Stimulated activated CD8-positive, alpha-beta memory T cell treated with anti-CD3 and anti-CD28 coated beads, Interleukin-7, amount 100 ng/mL, for 48 hours (primary cell): ENCODE results near the gene GAGE12G.
"Not testable (repeated sequence)": the region's sequence is repeated elsewhere in the genome, so short reads cannot be mapped to it uniquely, and the experiment has no call there.

ENCODE experiments used
- DNase-seq, 2 donors: peaks; one replicate each; pipeline ENCODE4 v3.0.0-alpha.2; 2020; ENCODE audit warnings: low read depth in 1 of 2; ENCODE audit errors: extremely low read depth in 1 of 2

GAGE12G gene, protein sequence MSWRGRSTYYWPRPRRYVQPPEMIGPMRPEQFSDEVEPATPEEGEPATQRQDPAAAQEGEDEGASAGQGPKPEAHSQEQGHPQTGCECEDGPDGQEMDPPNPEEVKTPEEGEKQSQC

DNA sequence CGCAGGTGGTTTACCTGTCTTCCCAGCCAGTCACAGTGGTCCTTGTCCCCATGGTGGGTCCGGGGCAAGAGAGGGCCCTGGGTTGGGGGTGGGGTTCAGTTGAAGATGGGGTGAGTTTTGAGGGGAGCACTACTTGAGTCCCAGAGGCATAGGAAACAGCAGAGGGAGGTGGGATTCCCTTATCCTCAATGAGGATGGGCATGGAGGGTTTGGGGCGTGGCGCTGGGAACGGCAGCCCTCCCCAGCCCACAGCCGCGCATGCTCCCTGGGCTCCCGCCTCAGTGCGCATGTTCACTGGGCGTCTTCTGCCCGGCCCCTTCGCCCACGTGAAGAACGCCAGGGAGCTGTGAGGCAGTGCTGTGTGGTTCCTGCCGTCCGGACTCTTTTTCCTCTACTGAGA, at the start of gene GAGE12G:
Gene GAGE12G (plus strand): TSS at position 301 of the 400 bp plus-strand sequence. CDS start 1,155 bp downstream, outside the sequence.
- not testable (repeated sequence) for DNase-seq

DNA sequence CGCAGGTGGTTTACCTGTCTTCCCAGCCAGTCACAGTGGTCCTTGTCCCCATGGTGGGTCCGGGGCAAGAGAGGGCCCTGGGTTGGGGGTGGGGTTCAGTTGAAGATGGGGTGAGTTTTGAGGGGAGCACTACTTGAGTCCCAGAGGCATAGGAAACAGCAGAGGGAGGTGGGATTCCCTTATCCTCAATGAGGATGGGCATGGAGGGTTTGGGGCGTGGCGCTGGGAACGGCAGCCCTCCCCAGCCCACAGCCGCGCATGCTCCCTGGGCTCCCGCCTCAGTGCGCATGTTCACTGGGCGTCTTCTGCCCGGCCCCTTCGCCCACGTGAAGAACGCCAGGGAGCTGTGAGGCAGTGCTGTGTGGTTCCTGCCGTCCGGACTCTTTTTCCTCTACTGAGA, 38.3 kb upstream of the GAGE12G start, which contains the start of gene GAGE12C:
Gene GAGE12C (plus strand): TSS at position 301 of the 400 bp plus-strand sequence. CDS start 1,155 bp downstream, outside the sequence.
- DNase-seq: not testable (repeated sequence)

DNA sequence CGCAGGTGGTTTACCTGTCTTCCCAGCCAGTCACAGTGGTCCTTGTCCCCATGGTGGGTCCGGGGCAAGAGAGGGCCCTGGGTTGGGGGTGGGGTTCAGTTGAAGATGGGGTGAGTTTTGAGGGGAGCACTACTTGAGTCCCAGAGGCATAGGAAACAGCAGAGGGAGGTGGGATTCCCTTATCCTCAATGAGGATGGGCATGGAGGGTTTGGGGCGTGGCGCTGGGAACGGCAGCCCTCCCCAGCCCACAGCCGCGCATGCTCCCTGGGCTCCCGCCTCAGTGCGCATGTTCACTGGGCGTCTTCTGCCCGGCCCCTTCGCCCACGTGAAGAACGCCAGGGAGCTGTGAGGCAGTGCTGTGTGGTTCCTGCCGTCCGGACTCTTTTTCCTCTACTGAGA, 28.8 kb upstream of the GAGE12G start, which contains the start of gene GAGE12D:
Gene GAGE12D (plus strand): TSS at position 301 of the 400 bp plus-strand sequence. CDS start 1,155 bp downstream, outside the sequence.
- not testable (repeated sequence) for DNase-seq

DNA sequence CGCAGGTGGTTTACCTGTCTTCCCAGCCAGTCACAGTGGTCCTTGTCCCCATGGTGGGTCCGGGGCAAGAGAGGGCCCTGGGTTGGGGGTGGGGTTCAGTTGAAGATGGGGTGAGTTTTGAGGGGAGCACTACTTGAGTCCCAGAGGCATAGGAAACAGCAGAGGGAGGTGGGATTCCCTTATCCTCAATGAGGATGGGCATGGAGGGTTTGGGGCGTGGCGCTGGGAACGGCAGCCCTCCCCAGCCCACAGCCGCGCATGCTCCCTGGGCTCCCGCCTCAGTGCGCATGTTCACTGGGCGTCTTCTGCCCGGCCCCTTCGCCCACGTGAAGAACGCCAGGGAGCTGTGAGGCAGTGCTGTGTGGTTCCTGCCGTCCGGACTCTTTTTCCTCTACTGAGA, 19.2 kb upstream of the GAGE12G start, which contains the start of gene GAGE12E:
Gene GAGE12E (plus strand): TSS at position 301 of the 400 bp plus-strand sequence. CDS start 1,155 bp downstream, outside the sequence.
- not testable (repeated sequence) for DNase-seq

DNA sequence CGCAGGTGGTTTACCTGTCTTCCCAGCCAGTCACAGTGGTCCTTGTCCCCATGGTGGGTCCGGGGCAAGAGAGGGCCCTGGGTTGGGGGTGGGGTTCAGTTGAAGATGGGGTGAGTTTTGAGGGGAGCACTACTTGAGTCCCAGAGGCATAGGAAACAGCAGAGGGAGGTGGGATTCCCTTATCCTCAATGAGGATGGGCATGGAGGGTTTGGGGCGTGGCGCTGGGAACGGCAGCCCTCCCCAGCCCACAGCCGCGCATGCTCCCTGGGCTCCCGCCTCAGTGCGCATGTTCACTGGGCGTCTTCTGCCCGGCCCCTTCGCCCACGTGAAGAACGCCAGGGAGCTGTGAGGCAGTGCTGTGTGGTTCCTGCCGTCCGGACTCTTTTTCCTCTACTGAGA, 9.7 kb upstream of the GAGE12G start, which contains the start of gene GAGE12F:
Gene GAGE12F (plus strand): TSS at position 301 of the 400 bp plus-strand sequence. CDS start 1,155 bp downstream, outside the sequence.
- DNase-seq: not testable (repeated sequence)

DNA sequence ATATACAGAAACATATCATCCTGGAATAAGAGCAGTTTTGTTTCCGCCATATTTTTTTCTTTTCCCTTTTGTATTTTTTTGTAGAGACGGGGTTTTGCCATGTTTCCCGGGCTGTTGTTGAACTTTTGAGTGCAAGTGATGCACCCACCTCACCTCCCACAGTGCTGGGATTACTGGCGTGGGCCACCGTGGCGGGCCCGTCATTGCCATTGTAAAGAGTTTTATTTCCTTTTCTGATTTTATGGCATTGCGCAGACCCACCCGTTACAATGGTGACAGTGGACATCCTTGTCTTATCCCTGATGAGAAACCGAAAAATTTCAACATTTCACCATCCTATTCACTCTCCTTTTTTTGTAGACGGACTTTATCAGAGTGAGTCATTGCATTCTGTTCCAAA, 1.5 kb upstream of the GAGE12G start:
- not testable (repeated sequence) for DNase-seq

DNA sequence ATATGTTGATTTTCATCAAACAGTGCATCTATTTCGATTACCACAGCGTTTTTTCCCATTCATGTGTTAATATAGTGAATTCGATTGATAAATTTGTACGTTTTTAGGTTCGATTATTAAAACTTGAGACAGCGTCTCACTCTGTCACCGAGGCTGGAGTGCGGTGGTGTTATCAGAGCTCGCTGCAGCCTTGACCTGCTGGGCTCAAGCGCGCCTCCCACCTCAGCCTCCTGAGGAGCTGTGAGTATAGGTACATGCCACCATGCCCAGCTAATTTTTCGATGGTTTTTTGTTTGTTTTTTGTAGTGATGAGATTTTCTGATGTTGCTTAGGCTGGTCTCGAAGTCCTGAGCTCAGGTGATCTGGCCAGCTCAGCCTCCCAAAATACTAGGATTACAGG, 1.0 kb upstream of the GAGE12G start:
- DNase-seq: not testable (repeated sequence)

DNA sequence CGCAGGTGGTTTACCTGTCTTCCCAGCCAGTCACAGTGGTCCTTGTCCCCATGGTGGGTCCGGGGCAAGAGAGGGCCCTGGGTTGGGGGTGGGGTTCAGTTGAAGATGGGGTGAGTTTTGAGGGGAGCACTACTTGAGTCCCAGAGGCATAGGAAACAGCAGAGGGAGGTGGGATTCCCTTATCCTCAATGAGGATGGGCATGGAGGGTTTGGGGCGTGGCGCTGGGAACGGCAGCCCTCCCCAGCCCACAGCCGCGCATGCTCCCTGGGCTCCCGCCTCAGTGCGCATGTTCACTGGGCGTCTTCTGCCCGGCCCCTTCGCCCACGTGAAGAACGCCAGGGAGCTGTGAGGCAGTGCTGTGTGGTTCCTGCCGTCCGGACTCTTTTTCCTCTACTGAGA, 9.4 kb downstream of the GAGE12G start, which contains the start of gene GAGE12H:
Gene GAGE12H (plus strand): TSS at position 301 of the 400 bp plus-strand sequence. CDS start 1,155 bp downstream, outside the sequence.
- not testable (repeated sequence) for DNase-seq

DNA sequence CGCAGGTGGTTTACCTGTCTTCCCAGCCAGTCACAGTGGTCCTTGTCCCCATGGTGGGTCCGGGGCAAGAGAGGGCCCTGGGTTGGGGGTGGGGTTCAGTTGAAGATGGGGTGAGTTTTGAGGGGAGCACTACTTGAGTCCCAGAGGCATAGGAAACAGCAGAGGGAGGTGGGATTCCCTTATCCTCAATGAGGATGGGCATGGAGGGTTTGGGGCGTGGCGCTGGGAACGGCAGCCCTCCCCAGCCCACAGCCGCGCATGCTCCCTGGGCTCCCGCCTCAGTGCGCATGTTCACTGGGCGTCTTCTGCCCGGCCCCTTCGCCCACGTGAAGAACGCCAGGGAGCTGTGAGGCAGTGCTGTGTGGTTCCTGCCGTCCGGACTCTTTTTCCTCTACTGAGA, 19.0 kb downstream of the GAGE12G start, which contains the start of gene GAGE2A:
Gene GAGE2A (plus strand): TSS at position 301 of the 400 bp plus-strand sequence. CDS start 1,155 bp downstream, outside the sequence.
- not testable (repeated sequence) for DNase-seq

DNA sequence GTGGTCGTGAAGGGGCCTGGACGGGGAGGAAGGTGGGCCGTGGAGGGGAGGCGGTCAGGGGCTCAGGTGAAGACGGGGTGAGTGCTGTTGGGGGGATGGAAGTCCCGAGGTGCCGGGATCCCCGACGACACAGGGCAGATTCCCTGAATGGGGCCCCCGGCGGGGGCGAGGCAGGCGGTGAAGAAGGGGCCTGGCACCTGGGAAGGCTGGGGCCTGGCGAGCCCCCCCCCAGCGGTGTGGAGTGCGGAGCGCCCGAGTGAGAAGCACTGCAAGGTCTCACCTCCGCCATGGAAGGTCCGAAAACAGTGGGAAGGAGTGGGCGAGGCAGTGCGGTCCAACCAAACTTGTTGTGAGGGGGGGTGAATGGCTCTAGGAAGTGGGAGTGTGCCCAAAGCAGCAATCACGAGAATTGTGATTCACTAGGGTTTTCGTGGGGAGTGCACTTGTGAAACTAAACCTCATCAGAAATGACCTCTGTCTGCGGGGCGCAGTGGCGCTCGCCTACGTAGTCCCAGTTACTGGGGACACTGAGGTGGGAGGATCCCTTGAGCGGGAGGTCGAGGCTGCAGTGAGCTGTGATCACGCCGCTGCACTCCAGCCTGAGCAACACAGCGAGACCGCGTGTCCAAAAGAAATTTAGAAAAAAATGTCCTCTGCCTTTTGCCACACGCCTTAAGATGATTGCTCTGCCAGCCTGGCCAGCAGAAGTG, 19.7 kb downstream of the GAGE12G start:
- not testable (repeated sequence) for DNase-seq

DNA sequence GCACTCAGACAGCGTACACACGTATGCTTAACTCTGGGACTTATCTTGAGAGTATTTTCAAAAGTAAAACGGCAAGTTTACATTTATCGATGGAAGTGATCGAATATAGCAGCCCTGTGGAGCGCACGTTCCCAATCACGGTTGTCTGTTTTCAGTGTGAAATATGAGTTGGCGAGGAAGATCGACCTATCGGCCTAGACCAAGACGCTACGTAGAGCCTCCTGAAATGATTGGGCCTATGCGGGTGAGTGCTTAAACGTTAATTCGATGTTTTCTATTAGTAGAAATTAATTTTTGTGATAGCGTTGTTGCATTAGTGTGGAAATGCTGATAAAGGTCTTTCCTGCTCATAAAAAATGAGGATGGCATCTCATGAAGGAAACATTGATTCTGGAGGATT, 20.3 kb downstream of the GAGE12G start:
- not testable (repeated sequence) for DNase-seq

DNA sequence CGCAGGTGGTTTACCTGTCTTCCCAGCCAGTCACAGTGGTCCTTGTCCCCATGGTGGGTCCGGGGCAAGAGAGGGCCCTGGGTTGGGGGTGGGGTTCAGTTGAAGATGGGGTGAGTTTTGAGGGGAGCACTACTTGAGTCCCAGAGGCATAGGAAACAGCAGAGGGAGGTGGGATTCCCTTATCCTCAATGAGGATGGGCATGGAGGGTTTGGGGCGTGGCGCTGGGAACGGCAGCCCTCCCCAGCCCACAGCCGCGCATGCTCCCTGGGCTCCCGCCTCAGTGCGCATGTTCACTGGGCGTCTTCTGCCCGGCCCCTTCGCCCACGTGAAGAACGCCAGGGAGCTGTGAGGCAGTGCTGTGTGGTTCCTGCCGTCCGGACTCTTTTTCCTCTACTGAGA, 28.5 kb downstream of the GAGE12G start, which contains the start of gene GAGE1:
Gene GAGE1 (plus strand): TSS at position 301 of the 400 bp plus-strand sequence. CDS start 1,155 bp downstream, outside the sequence.
- not testable (repeated sequence) for DNase-seq

DNA sequence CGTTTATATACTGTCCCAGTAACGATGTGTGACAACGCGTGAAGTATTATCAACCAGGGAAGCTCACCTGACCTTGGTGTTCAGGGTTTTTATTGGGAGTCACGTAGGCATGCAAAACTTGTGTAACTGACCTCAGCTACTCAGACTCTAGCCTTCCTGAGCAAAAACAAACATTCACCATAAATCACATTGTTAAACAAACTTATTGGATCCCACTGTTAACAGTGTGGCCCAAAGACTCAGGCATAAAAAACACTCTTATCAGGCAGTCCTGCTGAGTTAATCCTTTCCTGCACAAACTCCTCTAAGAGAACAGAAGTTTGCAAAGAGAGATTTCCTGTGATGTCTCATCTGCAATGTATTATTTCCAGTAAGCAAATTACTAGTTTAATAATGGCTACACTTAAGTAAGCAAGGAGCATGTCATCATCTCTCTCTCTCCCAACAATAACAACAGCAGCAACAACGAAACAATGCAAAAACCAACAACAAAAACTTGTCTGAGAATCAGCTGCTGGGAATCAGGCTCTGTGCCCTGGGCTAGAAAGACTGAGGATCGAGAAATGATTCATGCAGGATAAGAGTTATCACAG, 40.6 kb downstream of the GAGE12G start:
- DNase-seq: no peak

DNA sequence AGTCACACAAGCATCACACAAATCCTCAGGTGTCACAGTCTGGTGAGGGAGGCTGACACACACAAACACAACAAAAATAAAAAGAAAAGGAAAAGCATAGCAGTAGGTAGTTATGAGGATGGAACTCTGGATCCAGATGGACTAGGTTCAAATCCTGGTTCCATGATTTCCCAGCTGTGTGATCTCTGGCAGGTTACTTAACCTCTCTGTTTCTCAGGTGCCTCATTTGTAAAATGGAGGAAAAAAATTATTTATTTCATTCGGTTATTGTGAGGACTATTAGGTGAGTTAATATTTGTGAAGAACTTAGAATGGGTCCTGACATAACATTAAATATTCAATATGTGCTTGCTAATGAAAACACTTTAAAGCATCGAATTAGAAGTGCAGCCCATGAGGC, 48.4 kb downstream of the GAGE12G start:
- DNase-seq: no peak
